ENCODE results near the gene KCNK2. TPM values are rescaled to one million over a fixed set of nuclear protein-coding genes. Genes with fewer than 3 reads are reported as not detected.

KCNK2 gene
- total and polyA plus RNA-seq, 8 donors, result 0.10 to 0.26 (median 0.15) TPM; not detected in 2

- DNase-seq (no peak), ATAC-seq (no peak)
- intact Hi-C loops (cut with DNase I), result no loop called here
- no peaks in the 10 kb centered on the region for H3K36me3 ChIP-seq
- TF ChIP-seq CTCF (IDR thresholded peaks at IDR 0.05), result no peak
- H3K4me3 ChIP-seq, result no peak overlapping the region
- H3K4me1 ChIP-seq, result no peaks in the 10 kb centered on the region
- H3K9me3 ChIP-seq, result no peaks in the 10 kb centered on the region
- no peak overlapping the region for H3K27ac ChIP-seq
- H3K27me3 ChIP-seq, result no peaks in the 10 kb centered on the region
Observed at GRCh38 chr1:215276582-215276981, 194.0 kb downstream of the KCNK2 start.

- H3K4me1 ChIP-seq, result no peaks in the 10 kb centered on the region
- H3K4me3 ChIP-seq, result no peak overlapping the region
- DNase-seq (peak in 2 of 4 donors; percentile 56 to 64), ATAC-seq (no peak)
- intact Hi-C loops (cut with DNase I), result no loop called here
- no peaks in the 10 kb centered on the region for H3K36me3 ChIP-seq
- H3K27me3 ChIP-seq, result no peaks in the 10 kb centered on the region
- H3K9me3 ChIP-seq, result no peaks in the 10 kb centered on the region
- no peak overlapping the region for H3K27ac ChIP-seq
- TF ChIP-seq CTCF (IDR thresholded peaks at IDR 0.05), result no peak
Observed at GRCh38 chr1:215277532-215277931, 195.0 kb downstream of the KCNK2 start.

- Histone ChIP-seq H3K27ac (no peak overlapping the region), H3K4me3 (no peak overlapping the region), H3K4me1 (no peaks in the 10 kb centered on the region), H3K36me3 (no peaks in the 10 kb centered on the region), H3K9me3 (no peaks in the 10 kb centered on the region), H3K27me3 (no peaks in the 10 kb centered on the region)
- intact Hi-C loops (cut with DNase I), result no loop called here
- no peak for TF ChIP-seq CTCF (IDR thresholded peaks at IDR 0.05)
- ATAC-seq (no peak), DNase-seq (no peak)
Observed at GRCh38 chr1:215279682-215280081, 197.1 kb downstream of the KCNK2 start.

- H3K9me3 ChIP-seq, result no peaks in the 10 kb centered on the region
- no peak overlapping the region for H3K27ac ChIP-seq
- no peaks in the 10 kb centered on the region for H3K36me3 ChIP-seq
- H3K27me3 ChIP-seq, result no peaks in the 10 kb centered on the region
- no peak for TF ChIP-seq CTCF (IDR thresholded peaks at IDR 0.05)
- H3K4me1 ChIP-seq, result no peaks in the 10 kb centered on the region
- intact Hi-C loops (cut with DNase I), result no loop called here
- no peak overlapping the region for H3K4me3 ChIP-seq
- ATAC-seq (no peak), DNase-seq (no peak)
Observed at GRCh38 chr1:215282557-215282956, 200.0 kb downstream of the KCNK2 start.

GRCh38 chr1:215285013-215285800 lies 202.7 kb downstream of the KCNK2 start:
- Histone ChIP-seq H3K27me3 (no peaks in the 10 kb centered on the region), H3K27ac (no peak overlapping the region), H3K36me3 (no peaks in the 10 kb centered on the region), H3K4me1 (no peaks in the 10 kb centered on the region), H3K4me3 (no peak overlapping the region), H3K9me3 (no peaks in the 10 kb centered on the region)
- ATAC-seq (no peak), DNase-seq (no peak)
- TF ChIP-seq CTCF (IDR thresholded peaks at IDR 0.05), result no peak
- intact Hi-C loops (cut with DNase I), result no loop called here

Measured in left lung (tissue), 10 donors.